ENCODE results near the gene FHDC1. TPM values are rescaled to one million over a fixed set of nuclear protein-coding genes. Genes with fewer than 3 reads are reported as not detected.

Gene FHDC1
- total RNA-seq, 4 donors from 2014 or later: 0.34 to 0.57 (median 0.46) TPM

DNA sequence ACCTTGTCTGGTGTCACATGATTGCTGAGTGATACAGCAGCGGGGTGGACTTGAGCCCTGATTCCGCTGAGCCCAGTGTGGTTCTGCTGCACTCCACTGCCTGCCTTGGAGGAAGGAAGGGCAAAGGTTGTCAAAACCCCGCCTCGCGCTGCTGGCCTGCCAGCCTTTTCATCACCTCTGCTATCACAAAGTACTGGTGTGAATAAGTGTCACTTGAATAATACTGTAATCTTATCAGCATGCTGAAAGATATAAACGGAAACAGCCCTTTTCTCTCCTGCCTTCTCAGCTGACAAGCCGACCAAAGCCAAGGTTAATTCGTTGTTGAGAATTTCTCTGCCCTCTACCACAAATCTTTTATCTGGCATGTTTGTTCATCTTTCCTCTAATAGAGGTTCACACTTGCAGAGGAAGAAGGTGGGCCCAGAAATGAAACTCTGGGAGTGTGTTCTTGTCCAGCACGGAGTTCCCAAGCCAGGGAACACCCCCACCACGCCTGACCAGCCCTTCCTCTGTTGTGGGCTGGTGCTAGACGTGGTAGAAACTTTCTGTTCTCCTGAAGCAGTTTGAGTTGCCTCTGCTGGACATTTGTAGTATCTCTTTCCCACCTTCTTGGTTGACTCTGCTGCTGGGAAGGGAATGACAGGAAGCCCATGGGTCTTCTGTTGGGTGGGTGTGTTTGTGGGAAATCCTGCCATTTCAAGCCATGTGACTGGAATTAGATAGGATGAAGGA lies 21.5 kb downstream of the FHDC1 start:
- TF ChIP-seq CTCF (IDR thresholded peaks at IDR 0.05; ENCODE audit: low read depth): no peak

DNA sequence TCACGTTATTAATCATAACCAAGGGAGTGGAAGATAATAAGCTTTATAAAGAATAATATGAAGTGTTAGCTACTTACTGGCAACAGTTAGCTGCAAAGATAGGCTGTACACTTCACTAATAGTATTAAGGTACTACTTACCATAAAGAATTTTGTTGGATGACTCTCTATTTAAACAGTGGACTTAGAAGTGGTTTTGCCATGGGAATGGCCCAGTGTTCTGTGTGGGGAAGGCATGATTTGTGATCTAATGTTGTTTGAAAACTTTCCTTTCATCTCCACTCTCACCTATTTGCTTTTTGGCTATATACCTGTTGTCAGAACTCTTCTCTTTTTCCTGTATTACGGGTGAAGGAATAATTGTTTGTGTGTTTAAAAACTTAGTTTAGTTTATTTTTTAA lies 23.0 kb downstream of the FHDC1 start:
- no peak for TF ChIP-seq CTCF (IDR thresholded peaks at IDR 0.05; ENCODE audit: low read depth)

DNA sequence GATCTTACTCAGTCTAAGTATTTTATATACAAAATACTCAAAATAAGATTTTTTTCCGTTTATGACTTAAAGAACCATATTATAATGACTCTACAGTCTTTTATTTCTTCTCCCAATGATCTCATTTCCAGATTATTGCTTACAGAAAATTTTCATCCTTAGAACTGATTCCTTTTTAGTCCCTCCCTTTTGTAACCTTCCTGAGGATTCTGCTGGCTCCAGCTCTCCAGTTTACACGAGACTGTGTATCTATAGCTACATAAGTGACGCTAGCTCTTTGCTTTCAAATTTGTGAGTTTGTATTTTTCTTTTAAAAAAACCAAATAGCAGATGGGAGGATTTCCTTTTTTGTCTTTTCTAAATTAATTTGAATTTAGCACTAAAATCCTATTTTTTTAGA lies 24.0 kb downstream of the FHDC1 start:
- TF ChIP-seq CTCF (IDR thresholded peaks at IDR 0.05; ENCODE audit: low read depth): no peak

DNA sequence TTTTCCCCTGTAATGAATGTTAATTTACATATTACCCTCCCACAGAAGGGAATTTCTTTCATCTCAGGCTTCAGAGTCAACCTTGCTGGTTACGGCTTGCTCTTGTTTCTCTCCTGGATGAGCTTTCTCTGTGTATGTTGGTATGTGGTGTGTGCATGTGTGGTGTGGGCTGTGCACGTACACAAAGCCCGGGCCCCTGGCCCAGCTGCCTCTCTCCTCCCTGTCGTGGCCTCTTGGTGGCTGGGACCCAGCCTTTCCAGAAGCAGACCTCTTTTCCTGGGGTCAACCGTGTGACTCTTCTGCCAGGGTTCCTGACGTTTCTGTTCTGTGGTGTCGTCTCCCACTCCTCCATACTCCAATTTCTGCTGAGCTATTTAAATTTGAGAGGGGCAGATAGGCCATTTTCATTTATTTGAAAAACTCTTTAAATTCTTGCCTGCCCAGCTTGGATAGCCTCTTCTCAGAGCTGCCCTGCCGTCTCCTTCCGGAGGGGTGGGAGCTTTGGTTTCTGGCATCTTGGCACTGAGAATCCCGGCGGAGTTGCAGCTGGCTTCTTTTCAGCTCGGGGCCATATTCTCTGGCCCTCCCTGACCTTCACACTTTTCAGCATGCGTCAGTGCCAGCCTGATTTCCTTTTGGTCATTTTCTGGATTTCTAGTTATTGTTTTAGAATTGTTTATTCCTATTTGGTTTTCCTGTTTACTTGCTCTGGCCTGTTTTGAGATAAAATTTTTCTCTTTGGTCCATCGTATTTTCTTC lies 25.1 kb downstream of the FHDC1 start:
- no peak for TF ChIP-seq CTCF (IDR thresholded peaks at IDR 0.05; ENCODE audit: low read depth)

GRCh38 chr4:152961773-152962115 lies 25.6 kb downstream of the FHDC1 start:
- TF ChIP-seq CTCF (IDR thresholded peaks at IDR 0.05; ENCODE audit: low read depth): no peak

DNA sequence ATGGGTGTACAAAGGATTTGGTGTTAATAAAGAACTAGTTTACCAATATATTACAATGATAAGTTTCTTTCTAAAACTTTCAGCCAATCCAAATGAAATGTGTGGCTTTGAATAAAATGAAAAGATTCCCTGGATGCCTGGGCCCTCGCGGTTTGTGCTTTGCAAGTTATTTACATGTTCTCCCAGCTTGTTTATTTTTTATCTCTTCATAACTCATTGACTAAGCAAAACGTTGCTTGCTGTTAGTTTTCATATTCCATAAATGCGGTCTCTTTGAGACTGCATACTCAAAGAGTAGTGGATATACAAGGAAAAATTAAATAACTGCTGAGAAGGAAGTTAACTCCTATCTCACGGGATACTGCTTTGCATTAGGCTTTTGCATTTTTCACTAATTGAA lies 26.0 kb downstream of the FHDC1 start:
- TF ChIP-seq CTCF (IDR thresholded peaks at IDR 0.05; ENCODE audit: low read depth): no peak

DNA sequence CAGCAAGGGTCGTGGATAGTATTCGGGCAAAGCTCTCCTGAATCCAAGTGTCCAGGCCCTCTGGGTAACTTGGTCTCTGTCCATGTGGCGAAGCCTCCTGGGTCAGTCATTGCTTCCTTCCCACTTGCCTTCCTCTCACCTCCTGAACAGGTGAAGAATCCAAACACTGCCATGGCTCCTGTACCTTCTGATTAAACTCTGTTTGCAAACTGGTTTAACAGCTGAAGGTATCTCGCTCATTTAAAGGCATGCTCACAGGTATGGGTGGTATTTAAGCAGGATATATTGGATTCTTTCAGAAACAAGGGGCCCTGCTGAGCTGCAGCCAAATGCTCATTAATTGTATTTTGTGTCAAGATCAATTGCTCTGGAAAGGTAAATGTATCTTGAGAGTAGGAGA lies 28.2 kb downstream of the FHDC1 start:
- no peak for TF ChIP-seq CTCF (IDR thresholded peaks at IDR 0.05; ENCODE audit: low read depth)

All from subcutaneous adipose tissue (tissue), 4 donors.